B cell (primary cell): ENCODE results near the gene ENDOV. TPM values are rescaled to one million over a fixed set of nuclear protein-coding genes. Genes with fewer than 3 reads are reported as not detected.

Experiments used
- ATAC-seq: fragments of 200-7000 bp; cut with Tn5 transposase; one replicate; pipeline ENCODE4 v1.10.0; 2021; ENCODE audit warnings: low read depth, mild to moderate bottlenecking, moderate number of reproducible peaks, moderate library complexity
- CTCF ChIA-PET: fragments of 350-600 bp; sonication (Branson Sonifier 250); formaldehyde crosslinking; loops from one replicate; lab custom pipeline; 2021; ENCODE audit warnings: antibody characterized with exemption, inconsistent platforms; lab: Charles Lee
- POLR2A ChIA-PET: fragments of 350-600 bp; sonication (Branson Sonifier 250); formaldehyde crosslinking; loops from one replicate; lab custom pipeline; 2021; ENCODE audit warnings: antibody characterized with exemption; lab: Charles Lee
- DNase-seq: peaks from one replicate; pipeline ENCODE4 v3.0.0; 2013
- H2AFZ ChIP-seq: 2 replicates; pipeline ENCODE4 v1.6.1; 2012; ENCODE audit warnings: mild to moderate bottlenecking, low read depth, low read length; ENCODE audit not compliant: insufficient read depth, poor library complexity, severe bottlenecking
- H3K27ac ChIP-seq, 2 donors: 1 replicate in 1 of 2; 2 replicates in 1 of 2; pipeline ENCODE4 v1.5.1; 2012 to 2013; ENCODE audit warnings: low read length in 2 of 2, mild to moderate bottlenecking in 2 of 2, moderate library complexity in 1 of 2
- H3K27me3 ChIP-seq, 4 experiments: fragments of 200-600 bp in 1 of 4; sonication (generic) in 1 of 4; replicated peaks in 1 of 4; 1 replicate in 2 of 4; 2 replicates in 2 of 4; pipeline versions ENCODE4 v1.6.1 to v1.7.0; 2013 to 2016; ENCODE audit warnings: low read length in 3 of 4, mild to moderate bottlenecking in 2 of 4, mixed read lengths in 1 of 4, moderate library complexity in 1 of 4; ENCODE audit not compliant: insufficient read depth in 4 of 4, control insufficient read depth in 3 of 4; ENCODE audit errors: control extremely low read depth in 1 of 4
- H3K36me3 ChIP-seq, 2 experiments: replicated peaks in 1 of 2; 1 replicate in 1 of 2; 2 replicates in 1 of 2; pipeline versions ENCODE4 v1.6.1 to v1.7.1; 2013; ENCODE audit warnings: low read length in 1 of 2; ENCODE audit not compliant: insufficient read depth in 2 of 2, control insufficient read depth in 1 of 2; ENCODE audit errors: control extremely low read depth in 1 of 2, extremely low read depth in 1 of 2
- H3K4me1 ChIP-seq, 2 donors: fragments of 200-600 bp in 1 of 2; sonication (generic) in 1 of 2; 1 replicate in 1 of 2; 2 replicates in 1 of 2; pipeline versions ENCODE4 v1.5.1 to v1.6.1; 2013 to 2017; ENCODE audit warnings: low read length in 2 of 2; ENCODE audit not compliant: control insufficient read depth in 2 of 2, insufficient read depth in 2 of 2
- H3K4me2 ChIP-seq: replicated peaks from 2 replicates; pipeline ENCODE3; 2012; ENCODE audit warnings: mild to moderate bottlenecking, low read depth, low read length; ENCODE audit not compliant: poor library complexity, severe bottlenecking
- H3K4me3 ChIP-seq, 5 experiments: fragments of 200-600 bp in 1 of 5; sonication (generic) in 1 of 5; 1 replicate in 3 of 5; 2 replicates in 2 of 5; pipeline versions ENCODE4 v1.5.1 to v1.7.0; 2011 to 2016; ENCODE audit warnings: low read length in 4 of 5, mild to moderate bottlenecking in 4 of 5, low read depth in 2 of 5, control low read depth in 1 of 5, moderate library complexity in 1 of 5; ENCODE audit not compliant: insufficient read depth in 1 of 5; ENCODE audit errors: control extremely low read depth in 1 of 5, extremely low read depth in 1 of 5
- H3K79me2 ChIP-seq: fragments of 200-600 bp; sonication (generic); one replicate; pipeline ENCODE4 v1.6.0; 2016; ENCODE audit warnings: low read length; ENCODE audit not compliant: control insufficient read depth, insufficient read depth
- H3K9ac ChIP-seq: fragments of 200-600 bp; sonication (generic); 2 replicates; pipeline ENCODE4 v1.6.1; 2017; ENCODE audit warnings: mild to moderate bottlenecking, low read length, moderate library complexity
- H3K9me3 ChIP-seq, 3 donors: one replicate each; pipeline versions ENCODE4 v1.6.1 to v1.7.1; 2013; ENCODE audit warnings: low read length in 2 of 3; ENCODE audit not compliant: control insufficient read depth in 2 of 3, insufficient read depth in 1 of 3; ENCODE audit errors: control extremely low read depth in 1 of 3
- H4K20me1 ChIP-seq: 2 replicates; pipeline ENCODE4 v1.6.0; 2012; ENCODE audit warnings: mild to moderate bottlenecking, low read length; ENCODE audit not compliant: insufficient read depth, control insufficient read depth, poor library complexity, severe bottlenecking
- H3K27ac Mint-ChIP-seq: one replicate; pipeline ENCODE4 v1.8.0; 2021; ENCODE audit warnings: mixed read lengths
- H3K27me3 Mint-ChIP-seq: one replicate; pipeline ENCODE4 v1.8.0; 2021; ENCODE audit warnings: mixed read lengths
- H3K4me1 Mint-ChIP-seq: one replicate; pipeline ENCODE4 v1.8.0; 2021; ENCODE audit warnings: mixed read lengths
- H3K4me3 Mint-ChIP-seq: one replicate; pipeline ENCODE4 v1.8.0; 2021; ENCODE audit warnings: mixed read lengths
- H3K9me3 Mint-ChIP-seq: one replicate; pipeline ENCODE4 v1.8.0; 2022; ENCODE audit warnings: mixed read lengths; ENCODE audit not compliant: insufficient read depth
- CTCF ChIP-seq: fragments of 200-600 bp; IDR thresholded peaks from one replicate; pipeline ENCODE4 v1.8.0; 2022; ENCODE audit warnings: antibody characterized with exemption, mild to moderate bottlenecking
- EZH2 ChIP-seq: IDR thresholded peaks from 2 replicates; pipeline ENCODE4 v1.6.1; 2012; ENCODE audit warnings: borderline replicate concordance, low read depth, mild to moderate bottlenecking, moderate library complexity, low read length; ENCODE audit not compliant: insufficient read depth, poor library complexity, severe bottlenecking
- WGBS: methylation state at CpG from one replicate; pipeline ENCODE4 v1.1.5; 2013; ENCODE audit warnings: missing lambda C conversion rate; ENCODE audit not compliant: insufficient coverage; 5-methylcytosine and 5-hydroxymethylcytosine counted together
- intact Hi-C: fragments of 100-400 bp; cut with micrococcal nuclease; formaldehyde crosslinking; loops from one replicate; pipeline ENCODE4 v1.10.0; 2022
- polyA plus RNA-seq: library from polyadenylated mRNA; depleted of rRNA; stranded (reverse); fragments of >200 nt; gene quantifications from 2 replicates; pipeline ENCODE4 v1.2.3, GENCODE V29; 2012
- total RNA-seq, 2 donors: library from RNA; stranded (reverse); fragments of 120-200 nt in 1 of 2; gene quantifications; 1 replicate in 1 of 2; 2 replicates in 1 of 2; pipeline versions ENCODE4 v1.2.3 to v1.2.4, GENCODE V29; 2013 to 2022

The ENDOV gene
- total and polyA plus RNA-seq, 2 donors (not counting 1 experiment from before 2014, with no cell fraction given): 25.3 to 49.5 TPM

- peaks cover 0 to 7% (median 0%) of the 10 kb centered on the region in 3 donors for H3K9me3 ChIP-seq
- H3K4me1 Mint-ChIP-seq: peaks cover 4% of the 10 kb centered on the region
- H3K27me3 ChIP-seq: peaks cover 0 to 65% (median 12%) of the 10 kb centered on the region in 4 experiments
- ATAC-seq: no peak
- CTCF ChIA-PET: no interaction called here
- no peak overlapping the region for H3K4me2 ChIP-seq
- peaks cover 61% of the 10 kb centered on the region for H3K27me3 Mint-ChIP-seq
- H2AFZ ChIP-seq: no peak overlapping the region
- H3K9me3 Mint-ChIP-seq: no peaks in the 10 kb centered on the region
- DNase-seq: no peak
- H3K4me3 Mint-ChIP-seq: no peak overlapping the region
- POLR2A ChIA-PET: interaction anchor here (1.0 kb wide), 1 partner anchor 44 kb away, joined by 3 read pairs; no protein-coding TSS in a partner anchor
- H3K4me3 ChIP-seq: no peak overlapping the region
- H3K27ac Mint-ChIP-seq: no peak overlapping the region
- H3K9ac ChIP-seq: no peak overlapping the region
- no peaks in the 10 kb centered on the region for H3K79me2 ChIP-seq
- 24% methylated on average over 14 of the region's 16 CpGs for WGBS
- H3K4me1 ChIP-seq: peaks cover 10 to 12% of the 10 kb centered on the region in 2 donors
- TF ChIP-seq CTCF: no peak
- TF ChIP-seq EZH2: no peak
- H3K36me3 ChIP-seq: no peaks in the 10 kb centered on the region
- no peak overlapping the region for H3K27ac ChIP-seq
- intact Hi-C loops: no loop called here
- H4K20me1 ChIP-seq: no peaks in the 10 kb centered on the region
Observed at GRCh38 chr17:80468242-80468641, 53.3 kb downstream of the ENDOV start.

GRCh38 chr17:80468781-80469493 lies 54.0 kb downstream of the ENDOV start:
- Histone ChIP-seq H4K20me1 (no peaks in the 10 kb centered on the region), H3K27ac (no peak overlapping the region), H3K27me3 (peaks cover 0 to 66% (median 14%) of the 10 kb centered on the region in 4 experiments), H3K4me3 (no peak overlapping the region), H3K9me3 (peaks cover 0 to 7% (median 0%) of the 10 kb centered on the region in 3 donors), H3K36me3 (no peaks in the 10 kb centered on the region), H3K4me1 (peaks cover 12% of the 10 kb centered on the region in 2 donors), H3K79me2 (no peaks in the 10 kb centered on the region), H2AFZ (no peak overlapping the region), H3K4me2 (no peak overlapping the region), H3K9ac (no peak overlapping the region)
- intact Hi-C loops: no loop called here
- Mint-ChIP-seq H3K4me1 (peaks cover 4% of the 10 kb centered on the region), H3K9me3 (no peaks in the 10 kb centered on the region), H3K27ac (no peak overlapping the region), H3K27me3 (peaks cover 66% of the 10 kb centered on the region), H3K4me3 (no peak overlapping the region)
- ATAC-seq: no peak
- CTCF ChIA-PET: no interaction called here
- DNase-seq: no peak
- POLR2A ChIA-PET: interaction anchor here (1.0 kb wide), 1 partner anchor 45 kb away, joined by 3 read pairs; no protein-coding TSS in a partner anchor
- TF ChIP-seq CTCF: no peak
- no peak for TF ChIP-seq EZH2
- 70% methylated on average over 26 of the region's 28 CpGs for WGBS
